Measurements from ENCODE around the gene TNK2.

DNA sequence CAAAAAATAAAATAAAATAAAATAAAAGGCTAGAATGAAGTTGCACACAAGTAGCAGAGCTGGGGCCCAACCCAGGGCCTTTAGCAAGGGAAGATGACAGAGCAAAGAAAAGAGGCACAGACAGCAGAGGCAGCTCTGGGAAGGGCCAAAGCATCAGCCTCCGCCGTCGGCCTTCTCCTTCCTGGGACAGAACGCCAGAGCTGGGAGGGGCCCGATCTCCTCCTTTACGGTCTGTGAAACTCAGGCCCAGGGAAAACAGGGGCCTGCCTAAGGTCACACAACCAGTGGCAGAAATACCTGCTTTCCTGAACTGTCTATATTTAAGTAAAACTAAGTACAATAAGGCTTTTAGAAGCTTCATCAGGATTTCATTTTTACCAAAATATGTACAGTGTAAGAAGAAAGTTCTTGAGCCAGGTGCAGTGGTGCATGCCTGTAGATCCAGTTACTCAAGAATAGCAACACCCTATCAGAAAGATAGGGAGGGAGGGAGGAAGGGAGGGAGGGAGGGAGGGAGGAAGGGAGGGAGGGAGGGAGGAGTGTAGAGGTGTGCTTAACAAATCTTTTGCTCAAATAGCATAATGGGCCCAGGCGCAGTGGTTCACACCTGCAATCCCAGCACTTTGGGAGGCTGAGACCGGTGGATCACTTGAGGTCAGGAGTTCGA, 53.6 kb downstream of the TNK2 start:
- TF ChIP-seq CTCF (IDR thresholded peaks at IDR 0.05 in 4 of 5, conservative IDR thresholded peaks at IDR 0.05 in 1 of 5) = no peak
- TF ChIP-seq POLR2A (IDR thresholded peaks at IDR 0.05) = no peak

Data from gastrocnemius medialis (tissue), 4 donors.